HG02870 (cell line): ENCODE results near the gene ATXN7.

Source experiments
- ATAC-seq: cut with Tn5 transposase; IDR thresholded peaks from one replicate; pipeline ENCODE4 v1.9.1; 2021; ENCODE audit warnings: mild to moderate bottlenecking, moderate library complexity; ENCODE audit not compliant: unreplicated experiment

The ATXN7 gene

DNA sequence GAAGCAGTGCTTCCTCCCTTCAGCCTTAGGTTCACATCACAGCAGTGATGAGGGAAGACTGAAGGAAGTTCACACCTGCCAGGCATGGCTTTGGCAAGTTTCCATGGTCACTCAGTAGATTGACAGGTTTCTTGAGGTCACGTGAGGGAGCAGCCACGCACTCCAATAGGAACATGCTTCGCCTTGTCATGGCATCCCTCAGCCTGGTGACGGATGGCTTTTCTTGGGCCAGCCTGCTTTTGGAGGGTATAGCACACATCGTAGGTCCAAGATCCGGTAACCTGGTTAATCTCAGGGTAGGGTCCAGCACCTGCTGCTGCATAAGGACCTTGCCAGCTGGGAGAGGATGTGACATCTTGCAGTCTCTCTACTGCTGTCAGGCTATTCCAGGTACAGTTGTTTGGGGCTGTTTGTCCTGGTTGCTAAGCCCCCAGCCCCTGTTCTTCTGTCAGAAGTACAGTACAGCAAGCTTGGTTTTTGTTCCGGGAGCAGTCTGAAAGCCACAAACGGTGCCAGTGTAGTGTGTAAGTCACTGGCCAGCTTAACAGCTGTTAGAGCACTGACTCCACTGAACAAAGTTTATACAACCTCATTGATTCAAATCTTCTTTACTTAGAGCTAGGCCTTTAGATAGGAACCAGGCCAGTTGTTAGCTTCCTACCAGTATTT, 117.3 kb downstream of the ATXN7 start:
- ATAC-seq = no peak

DNA sequence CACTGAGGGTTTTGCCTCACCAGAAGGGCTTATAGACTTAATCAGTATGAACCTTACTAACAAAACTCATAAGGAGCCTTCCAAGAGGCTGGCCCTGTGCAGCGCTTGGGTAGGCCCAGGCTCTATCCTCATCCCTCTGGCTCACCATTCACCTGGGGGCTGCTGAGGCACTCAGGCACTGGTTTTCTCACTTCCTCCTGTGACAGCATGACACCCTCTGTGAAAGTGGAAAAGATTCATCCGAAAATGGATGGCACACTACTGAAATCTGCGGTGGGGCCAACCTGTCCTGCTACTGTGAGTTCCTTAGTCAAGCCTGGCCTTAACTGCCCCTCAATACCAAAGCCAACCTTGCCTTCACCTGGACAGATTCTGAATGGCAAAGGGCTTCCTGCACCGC, 118.3 kb downstream of the ATXN7 start:
- peak; percentile 75 for ATAC-seq

DNA sequence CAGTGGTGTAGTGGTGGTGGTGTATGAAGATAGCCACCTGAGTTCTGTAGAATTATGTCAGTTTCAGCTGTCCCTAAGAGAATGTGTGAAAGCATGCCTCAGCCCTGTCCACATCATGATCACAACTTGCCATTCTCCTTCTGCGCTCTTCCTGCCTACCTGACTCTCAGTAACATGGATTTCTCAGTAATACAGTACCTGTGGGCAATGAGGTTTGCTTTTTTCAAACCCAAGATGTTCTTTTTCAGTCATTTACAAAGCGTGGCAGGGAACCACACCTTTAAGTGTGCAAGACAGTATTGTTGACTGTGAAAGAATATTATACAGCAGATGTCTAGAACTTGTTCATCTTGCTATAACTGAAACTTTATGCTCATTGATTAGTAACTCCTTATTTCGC, 120.7 kb downstream of the ATXN7 start:
- no peak for ATAC-seq

GRCh38 chr3:63986146-63986545, 122.5 kb downstream of the ATXN7 start:
- no peak for ATAC-seq

DNA sequence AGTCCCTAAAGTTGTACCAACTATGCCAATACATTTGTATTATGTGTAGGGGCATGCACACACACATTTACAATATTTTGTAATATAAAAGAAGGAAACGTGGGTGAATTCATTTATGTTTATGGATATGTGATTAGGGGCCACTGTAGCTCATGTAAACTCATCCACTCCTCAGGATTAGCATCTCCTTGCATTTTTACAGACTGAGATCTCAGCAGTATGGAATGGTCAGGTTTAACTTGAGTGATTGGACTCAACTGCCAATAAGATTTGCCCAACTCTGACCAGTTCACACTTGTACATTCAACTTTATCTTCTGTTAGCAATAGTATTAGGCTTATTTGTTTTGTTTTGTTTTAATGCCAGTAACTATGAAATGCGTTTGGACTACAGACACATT, 123.2 kb downstream of the ATXN7 start:
- ATAC-seq = no peak

- ATAC-seq = no peak
Observed at GRCh38 chr3:63988943-63989342, 125.3 kb downstream of the ATXN7 start.

DNA sequence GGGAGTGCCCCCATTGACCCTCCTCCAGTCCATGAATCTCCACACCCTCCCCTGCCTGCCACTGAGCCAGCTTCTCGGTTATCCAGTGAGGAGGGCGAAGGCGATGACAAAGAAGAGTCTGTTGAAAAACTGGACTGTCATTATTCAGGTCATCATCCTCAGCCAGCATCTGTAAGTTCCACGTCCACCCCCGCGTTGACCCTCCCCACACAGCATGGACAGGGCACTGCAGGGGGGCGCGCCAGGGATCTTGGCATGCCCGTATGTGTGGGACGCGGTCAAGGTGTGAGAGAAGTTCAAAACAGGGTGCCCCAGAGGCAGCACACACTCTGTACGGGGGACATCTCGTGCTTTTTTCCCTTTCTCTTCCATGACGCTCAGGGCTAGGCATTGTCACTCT, 126.5 kb downstream of the ATXN7 start:
- no peak for ATAC-seq

DNA sequence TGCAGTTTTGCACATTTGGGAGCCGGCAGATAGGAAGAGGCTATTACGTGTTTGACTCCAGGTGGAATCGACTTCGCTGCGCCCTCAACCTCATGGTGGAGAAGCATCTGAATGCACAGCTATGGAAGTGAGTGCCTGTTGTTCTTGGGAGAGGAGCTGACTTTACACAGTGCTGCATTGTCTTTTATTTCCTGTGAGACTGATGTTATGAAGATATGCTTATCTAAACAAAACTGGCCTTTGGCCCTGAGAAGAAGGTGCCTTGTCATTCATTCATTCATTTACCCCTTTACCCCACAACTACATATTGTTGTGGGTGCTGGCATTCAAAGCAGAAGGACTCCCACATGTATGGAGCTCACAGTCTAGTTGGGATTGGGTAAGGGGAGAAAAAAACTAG, 127.1 kb downstream of the ATXN7 start:
- ATAC-seq = no peak

DNA sequence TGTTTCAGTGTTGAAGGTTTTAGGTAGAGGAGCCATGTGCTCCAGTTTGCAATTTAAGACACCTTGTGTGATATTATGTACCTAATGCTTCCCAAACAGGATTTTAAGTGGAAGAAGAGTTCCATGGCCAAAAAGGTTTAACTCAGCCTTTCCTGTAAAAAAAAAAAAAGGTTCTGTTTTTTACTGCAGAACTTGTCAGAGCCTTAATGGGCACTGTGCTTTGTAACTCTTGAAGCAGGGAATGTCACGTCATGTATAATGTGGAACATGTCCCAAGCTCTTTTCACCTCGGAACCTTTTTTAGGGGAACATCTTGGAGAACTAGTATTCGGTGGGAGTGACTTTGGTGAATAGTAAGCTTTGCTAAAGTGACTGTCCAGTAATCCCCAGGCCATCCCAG, 128.0 kb downstream of the ATXN7 start:
- no peak for ATAC-seq

DNA sequence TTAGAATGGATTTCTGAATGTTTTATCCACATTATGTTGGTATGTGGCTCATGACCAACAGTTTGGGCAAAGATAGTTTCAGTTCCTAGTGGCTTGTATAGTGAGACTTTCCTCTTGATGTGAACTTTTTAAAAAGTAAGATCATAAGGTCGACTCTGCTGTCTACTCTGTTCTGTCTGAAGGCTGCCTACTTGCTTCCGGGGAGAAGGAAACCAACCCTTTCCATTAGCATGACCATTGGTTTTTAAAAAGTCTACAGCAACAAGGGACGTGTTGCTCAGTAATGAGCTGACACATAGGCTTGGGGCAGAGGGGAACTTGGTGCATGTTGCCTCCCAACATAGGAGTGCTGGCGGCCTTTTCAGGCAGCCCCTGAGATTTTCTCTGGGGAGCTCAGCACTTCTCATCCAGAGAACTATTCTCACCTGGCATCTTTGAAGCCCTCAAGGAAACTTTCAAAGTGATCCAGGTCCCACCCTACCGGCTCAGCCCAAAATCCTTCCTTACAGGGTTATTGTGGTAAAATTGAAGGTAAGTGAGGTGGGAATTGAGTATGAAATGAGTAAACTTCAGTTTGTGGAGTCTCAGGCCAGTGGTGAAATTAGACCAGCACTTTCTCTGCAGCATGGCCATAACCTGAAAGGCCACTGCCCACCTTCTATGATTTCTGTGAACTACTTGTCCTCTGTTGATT, 129.0 kb downstream of the ATXN7 start:
- ATAC-seq = no peak

DNA sequence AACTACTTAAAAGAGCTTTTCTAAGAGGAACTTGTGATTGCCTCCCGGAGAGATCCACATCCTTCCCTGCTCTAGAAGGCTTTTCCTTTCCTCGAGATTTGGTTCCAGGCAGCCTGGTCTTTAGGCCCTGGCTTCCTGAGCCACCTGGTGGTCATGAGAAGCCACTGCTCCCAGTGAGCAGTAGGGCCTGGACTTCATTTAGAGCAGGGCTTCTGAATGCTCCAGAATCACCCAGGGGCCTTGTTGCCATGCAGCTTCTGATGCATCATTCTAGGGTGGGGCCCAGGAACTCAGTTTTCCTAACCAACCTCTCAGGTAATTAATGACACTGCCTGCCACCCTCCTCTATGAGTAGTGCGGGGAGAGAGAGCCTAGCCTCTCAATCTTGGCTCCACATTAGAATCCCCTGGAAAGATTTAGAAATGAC, 130.0 kb downstream of the ATXN7 start:
- ATAC-seq = peak; percentile 81

- no peak for ATAC-seq
Observed at GRCh38 chr3:63995086-63995485, 131.4 kb downstream of the ATXN7 start.

DNA sequence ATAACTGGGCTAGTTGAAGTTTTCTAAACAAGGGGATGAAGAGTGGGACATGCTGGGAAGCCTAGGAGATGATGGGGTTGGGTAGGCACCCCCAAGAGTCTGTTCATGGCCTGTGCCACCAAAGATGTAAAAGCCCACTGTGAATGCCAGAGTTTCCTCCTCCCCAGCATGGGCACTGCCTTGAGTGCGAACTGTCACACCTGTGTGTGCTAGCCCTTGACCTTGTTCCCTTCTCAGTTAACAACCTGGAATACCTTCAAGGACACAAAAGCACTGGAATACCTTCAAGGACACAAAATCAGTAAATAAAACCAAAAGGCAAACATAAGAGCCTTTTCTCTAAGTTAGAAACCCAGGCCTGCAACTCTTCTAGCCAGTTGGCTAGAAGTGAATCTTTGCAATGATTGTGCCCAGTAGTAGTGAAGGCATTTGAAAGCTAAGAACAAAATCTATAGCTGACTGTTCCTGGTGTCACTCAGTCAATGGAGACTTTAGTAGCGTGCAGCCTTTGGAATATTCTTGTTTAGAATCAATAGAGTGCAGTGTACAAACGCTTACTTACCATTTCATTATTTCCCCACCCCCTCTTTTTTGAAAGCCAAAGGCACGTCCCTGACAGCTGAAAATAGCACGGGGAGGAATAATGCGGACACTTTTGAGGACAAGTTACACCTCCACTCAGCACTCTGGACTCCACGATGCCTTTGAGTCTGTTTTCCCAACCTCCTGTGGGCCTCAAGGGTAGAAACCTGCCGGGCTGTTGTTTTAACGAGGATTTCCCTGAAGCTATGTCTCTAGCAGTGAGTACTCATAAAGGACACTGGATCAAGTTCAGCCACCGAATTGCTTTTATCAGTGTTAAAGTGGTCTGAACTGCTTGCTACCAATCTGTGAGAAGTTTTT, 135.4 kb downstream of the ATXN7 start:
- no peak for ATAC-seq

DNA sequence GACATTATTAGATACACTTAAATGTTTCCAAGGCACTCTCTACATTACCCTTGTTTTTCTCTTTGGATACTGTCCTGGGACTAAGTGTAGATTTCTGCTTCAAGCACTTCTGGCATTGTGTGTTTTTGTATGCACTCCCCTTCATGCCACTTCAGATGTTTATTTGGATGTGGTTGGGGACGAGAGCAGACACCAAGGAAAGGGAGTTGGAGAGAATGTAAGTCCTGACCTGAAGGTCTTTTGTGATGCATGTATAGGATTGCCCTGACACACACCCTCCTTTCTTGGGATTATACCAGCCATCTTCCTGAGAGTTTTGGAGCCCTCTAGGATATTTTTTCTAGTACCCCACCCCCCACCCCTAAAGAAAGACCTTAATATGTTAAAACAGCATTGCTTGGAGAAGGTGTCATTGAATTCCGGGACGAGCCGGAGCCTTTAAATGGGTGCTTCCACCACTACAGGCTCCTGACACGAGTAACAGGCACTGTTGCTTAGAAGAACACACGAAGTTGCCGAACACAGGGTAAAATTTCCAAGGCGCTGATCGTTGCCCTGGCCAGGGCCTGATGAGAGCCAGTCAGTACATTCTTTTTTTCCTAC, 136.9 kb downstream of the ATXN7 start:
- ATAC-seq = no peak

GRCh38 chr3:64002233-64002632, 138.6 kb downstream of the ATXN7 start:
- ATAC-seq = no peak

- ATAC-seq = no peak
Observed at GRCh38 chr3:64003589-64003988, 139.9 kb downstream of the ATXN7 start.

DNA sequence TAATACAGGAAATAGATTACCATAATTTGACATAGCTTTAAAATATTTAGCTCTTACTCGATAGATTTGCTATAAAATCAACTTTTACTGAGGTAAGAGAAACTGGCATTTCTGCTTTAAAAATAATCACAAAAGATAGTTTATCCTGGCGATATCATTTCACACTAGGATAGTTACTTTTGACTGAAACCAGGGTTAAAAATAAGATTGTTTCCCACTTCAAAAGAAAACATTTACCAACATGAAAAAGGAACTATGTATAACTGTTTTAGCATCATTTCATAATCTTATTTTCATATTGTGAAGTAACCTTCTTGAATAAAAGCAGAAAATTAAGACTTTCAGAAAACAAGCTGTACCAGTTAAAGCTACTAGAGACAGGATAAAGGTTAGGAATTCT, 144.3 kb downstream of the ATXN7 start:
- no peak for ATAC-seq

DNA sequence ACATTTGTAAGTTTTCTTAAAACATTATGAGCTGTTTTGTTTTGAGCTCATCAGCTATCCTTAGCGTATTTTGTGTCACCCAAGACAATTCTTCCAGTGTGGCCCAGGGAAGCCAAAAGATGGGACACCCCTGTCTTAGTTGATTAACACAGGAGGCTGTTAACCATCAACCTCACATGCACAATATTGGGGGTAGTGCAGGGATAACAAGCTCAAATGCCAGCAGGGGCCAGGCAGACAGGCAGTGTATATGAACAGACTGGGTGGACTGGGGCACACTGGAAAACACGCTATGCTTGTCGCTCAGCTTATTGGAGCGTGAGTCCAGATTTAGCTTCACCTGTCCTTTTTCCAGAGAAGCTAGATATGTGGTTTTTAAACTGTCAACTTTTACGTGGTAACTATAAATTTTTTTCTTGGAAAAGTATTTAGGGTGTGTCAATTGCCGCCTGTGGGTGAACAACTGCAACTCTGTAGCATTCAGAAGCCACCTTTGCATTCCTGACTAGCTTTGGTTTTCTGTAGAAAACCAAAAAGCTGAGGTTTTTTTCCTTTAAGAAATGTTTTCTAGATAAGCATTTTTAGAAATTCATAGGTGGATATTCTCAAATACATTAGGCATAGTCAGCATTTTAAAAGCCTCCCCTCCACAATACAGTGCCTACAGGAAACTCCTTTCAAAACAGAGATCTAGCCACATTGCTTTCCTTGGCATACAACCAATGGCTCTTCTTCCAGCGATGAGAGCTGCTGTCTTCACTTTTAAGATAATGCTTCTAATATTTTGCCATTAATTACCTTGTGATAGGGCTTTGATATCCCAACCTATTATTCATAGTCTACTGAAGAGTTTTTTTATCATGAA, 145.1 kb downstream of the ATXN7 start:
- ATAC-seq = no peak

GRCh38 chr3:64009528-64009927, 145.9 kb downstream of the ATXN7 start:
- no peak for ATAC-seq

DNA sequence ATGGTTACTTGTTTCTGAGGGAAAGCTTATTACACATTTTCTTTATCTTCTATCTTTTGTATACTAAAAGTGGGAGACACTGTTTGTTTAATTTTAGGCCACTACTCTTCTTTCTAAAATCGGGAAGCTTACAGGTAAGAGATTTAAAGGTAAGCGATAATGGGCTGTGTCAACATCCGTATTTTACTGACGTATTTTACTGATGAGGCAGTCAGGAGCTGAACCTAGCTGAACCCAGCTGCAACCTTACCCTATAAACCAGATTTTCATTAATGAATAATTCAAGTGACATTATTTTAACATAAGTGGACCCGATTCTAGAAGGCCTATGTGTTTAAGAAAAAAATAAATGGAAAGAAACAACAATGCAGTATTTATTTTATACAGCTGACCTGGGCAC, 146.5 kb downstream of the ATXN7 start:
- no peak for ATAC-seq
